Transverse colon (tissue), 4 donors: Measurements from ENCODE around the gene CGN. TPM values are rescaled to one million over a fixed set of nuclear protein-coding genes. Genes with fewer than 3 reads are reported as not detected.
A peak's percentile ranks its signal among the peaks of the same experiment; 100 is the strongest.

Source experiments
- DNase-seq: peaks from one replicate; pipeline ENCODE4 v3.0.0-alpha.2; 2019
- H3K27ac ChIP-seq, 4 donors: fragments of 200-600 bp; sonication (generic); 2 replicates each; pipeline ENCODE4 v1.5.1; 2016 to 2018; ENCODE audit warnings: inconsistent platforms in 4 of 4
- H3K27me3 ChIP-seq: fragments of 200-600 bp; sonication (generic); 2 replicates; pipeline ENCODE4 v1.5.1; 2017; ENCODE audit warnings: inconsistent platforms
- H3K36me3 ChIP-seq, 4 donors: fragments of 200-600 bp; sonication (generic); 2 replicates each; pipeline ENCODE4 v1.5.1; 2017 to 2019; ENCODE audit warnings: inconsistent platforms in 4 of 4
- H3K4me1 ChIP-seq, 4 donors: fragments of 200-600 bp; sonication (generic); 2 replicates each; pipeline ENCODE4 v1.5.1; 2017 to 2020; ENCODE audit warnings: inconsistent platforms in 4 of 4
- H3K4me3 ChIP-seq, 4 donors: fragments of 200-600 bp; sonication (generic); 1 replicate in 1 of 4; 2 replicates in 3 of 4; pipeline versions ENCODE4 v1.5.1 to v1.6.1; 2017 to 2019; ENCODE audit warnings: inconsistent platforms in 4 of 4
- H3K9me3 ChIP-seq, 2 donors: fragments of 200-600 bp; sonication (generic); 2 replicates each; pipeline ENCODE4 v1.5.1; 2017 to 2019; ENCODE audit warnings: inconsistent platforms in 2 of 2
- CTCF ChIP-seq, 5 experiments: fragments of 200-600 bp in 3 of 5; fragments of 450-650 bp in 2 of 5; sonication (generic) in 3 of 5; IDR thresholded peaks; 1 replicate in 2 of 5; 2 replicates in 3 of 5; pipeline ENCODE4 v1.5.1; 2016 to 2017; ENCODE audit warnings: antibody characterized with exemption in 5 of 5, inconsistent platforms in 3 of 5, mild to moderate bottlenecking in 2 of 5, moderate library complexity in 1 of 5
- EP300 ChIP-seq: sonication (generic); formaldehyde crosslinking; IDR thresholded peaks from one replicate; pipeline ENCODE4 v1.6.1; 2017; ENCODE audit warnings: antibody characterized with exemption, low read depth
- POLR2A ChIP-seq: fragments of 450-650 bp; IDR thresholded peaks from one replicate; pipeline ENCODE4 v1.6.1; 2016; ENCODE audit warnings: antibody characterized with exemption, mild to moderate bottlenecking, moderate library complexity
- POLR2AphosphoS5 ChIP-seq, 3 donors: sonication (generic); formaldehyde crosslinking; IDR thresholded peaks; one replicate each; pipeline ENCODE4 v1.6.1; 2016; ENCODE audit warnings: antibody characterized with exemption in 3 of 3
- whole genome bisulfite sequencing, 2 donors: methylation state at CpG; one replicate each; pipeline ENCODE4 v1.1.5; 2018; ENCODE audit warnings: low coverage in 1 of 2; 5-methylcytosine and 5-hydroxymethylcytosine counted together
- in situ Hi-C, 4 donors: fragments of 200-750 bp; cut with MboI; loops; one replicate each; pipeline versions ENCODE4 v1.15.0 to v1.15.1; 2017; ENCODE audit warnings: low sequenced_read_pairs in 3 of 4, low pct_ligation_motif_present in 1 of 4, low pct_unique_long_range_greater_than_20kb in 1 of 4
- intact Hi-C: fragments of 100-400 bp; cut with DNase I; formaldehyde crosslinking; loops from one replicate; pipeline ENCODE4 v1.15.1; 2023; ENCODE audit warnings: low total_unique reads
- total RNA-seq, 4 donors: library from RNA; depleted of rRNA; stranded (reverse); fragments of >200 nt; gene quantifications; one replicate each; pipeline ENCODE4 v1.1.0, GENCODE V29; 2016

Gene CGN
- total RNA-seq, 4 donors from 2014 or later = 123 to 351 (median 172) TPM

- peak overlapping the region; percentile 80 to 88 (median 85) for H3K27ac ChIP-seq
- no peaks in the 10 kb centered on the region for H3K9me3 ChIP-seq
- H3K27me3 ChIP-seq = no peaks in the 10 kb centered on the region
- in situ Hi-C loops = no loop called here
- DNase-seq = no peak
- H3K4me3 ChIP-seq = no peak overlapping the region
- WGBS, 2 donors = 88 to 92% methylated on average over 4 of the region's 4 CpGs
- intact Hi-C loops = loop anchor here (10.0 kb wide), 1 partner anchor 101 kb away; no protein-coding TSS in a partner anchor
- TF ChIP-seq CTCF (IDR thresholded peaks at IDR 0.05) (no peak), POLR2AphosphoS5 (IDR thresholded peaks at IDR 0.05) (no peak), POLR2A (no peak), EP300 (no peak)
- no peaks in the 10 kb centered on the region for H3K36me3 ChIP-seq
- H3K4me1 ChIP-seq = peaks cover 9 to 58% (median 47%) of the 10 kb centered on the region in 4 donors
Measured at GRCh38 chr1:151546011-151546925, 35.1 kb downstream of the CGN start.

- WGBS, 2 donors = 32 to 39% methylated on average over 3 to 7 of the region's 7 CpGs
- no peaks in the 10 kb centered on the region for H3K27me3 ChIP-seq
- H3K9me3 ChIP-seq = no peaks in the 10 kb centered on the region
- intact Hi-C loops = loop anchor here (10.0 kb wide), 1 partner anchor 103 kb away; no protein-coding TSS in a partner anchor
- no peak overlapping the region for H3K4me3 ChIP-seq
- peak; percentile 31 to 70 (median 47) for TF ChIP-seq POLR2AphosphoS5 (IDR thresholded peaks at IDR 0.05)
- peak; percentile 25 for TF ChIP-seq POLR2A
- TF ChIP-seq EP300 = no peak
- TF ChIP-seq CTCF (IDR thresholded peaks at IDR 0.05) = no peak
- no peaks in the 10 kb centered on the region for H3K36me3 ChIP-seq
- DNase-seq = peak; percentile 81
- in situ Hi-C loops = no loop called here
- peaks cover 9 to 48% (median 38%) of the 10 kb centered on the region in 4 donors for H3K4me1 ChIP-seq
- peak overlapping the region; percentile 80 to 88 (median 85) for H3K27ac ChIP-seq
Measured at GRCh38 chr1:151547119-151547899, 36.1 kb downstream of the CGN start.

- no peak for DNase-seq
- Histone ChIP-seq H3K9me3 (no peaks in the 10 kb centered on the region), H3K4me3 (no peak overlapping the region), H3K36me3 (no peaks in the 10 kb centered on the region), H3K4me1 (peaks cover 6 to 42% (median 33%) of the 10 kb centered on the region in 4 donors), H3K27ac (peak overlapping the region; percentile 80 to 88 (median 85)), H3K27me3 (no peaks in the 10 kb centered on the region)
- in situ Hi-C loops = no loop called here
- intact Hi-C loops = loop anchor here (10.0 kb wide), 1 partner anchor 103 kb away; no protein-coding TSS in a partner anchor
- WGBS, 2 donors = 91% methylated on average over 3 of the region's 3 CpGs; no CpG with 5 or more reads in 1 of the 2 donors
- no peak for TF ChIP-seq CTCF (IDR thresholded peaks at IDR 0.05)
- TF ChIP-seq EP300 = no peak
- no peak for TF ChIP-seq POLR2A
- TF ChIP-seq POLR2AphosphoS5 (IDR thresholded peaks at IDR 0.05) = no peak
Measured at GRCh38 chr1:151547900-151548230, 36.7 kb downstream of the CGN start.

DNA sequence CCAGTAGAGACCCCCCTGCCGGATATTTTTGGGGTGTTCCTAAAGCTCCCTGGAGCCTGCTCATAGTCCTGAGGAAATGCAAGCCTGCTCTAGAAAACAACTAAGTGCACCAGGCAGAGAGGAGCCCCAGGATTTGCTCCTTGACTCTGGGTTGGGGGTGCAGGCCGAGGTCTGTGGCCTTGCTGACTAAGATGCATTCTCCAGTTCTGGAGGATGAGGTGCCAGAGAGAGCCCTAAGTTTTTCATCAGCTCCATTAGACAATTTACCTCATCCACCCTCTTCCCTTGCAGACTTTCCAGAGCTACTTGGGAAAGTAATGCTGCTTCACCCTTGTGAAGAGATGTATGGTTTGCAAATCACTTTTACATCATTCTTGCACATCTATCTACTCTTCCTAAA, 38.0 kb downstream of the CGN start:
- DNase-seq = no peak
- peak overlapping the region; percentile 80 to 88 (median 85) for H3K27ac ChIP-seq
- no peaks in the 10 kb centered on the region for H3K9me3 ChIP-seq
- H3K36me3 ChIP-seq = no peaks in the 10 kb centered on the region
- intact Hi-C loops = loop anchor here (10.0 kb wide), 1 partner anchor 104 kb away; no protein-coding TSS in a partner anchor
- no peaks in the 10 kb centered on the region for H3K27me3 ChIP-seq
- in situ Hi-C loops = no loop called here
- H3K4me1 ChIP-seq = peaks cover 6 to 34% (median 32%) of the 10 kb centered on the region in 4 donors
- H3K4me3 ChIP-seq = no peak overlapping the region
- TF ChIP-seq POLR2AphosphoS5 (IDR thresholded peaks at IDR 0.05) (no peak), POLR2A (no peak), EP300 (no peak), CTCF (IDR thresholded peaks at IDR 0.05) (no peak)
- 54% methylated on average over 2 of the region's 2 CpGs; no CpG with 5 or more reads in 1 of the 2 donors for WGBS, 2 donors
